DOHH2 (cell line): ENCODE data around the gene FCRL2.

Experiments
- EZH2phosphoT487 ChIP-seq: fragments of 200-600 bp; sonication (generic); IDR thresholded peaks from 2 replicates; pipeline ENCODE4 v1.6.1; 2017; ENCODE audit warnings: borderline replicate concordance, mild to moderate bottlenecking, antibody characterized with exemption, low read length, moderate library complexity, mixed read lengths
- TF ChIP-seq, protein P1 (sequence below): fragments of 200-600 bp; sonication (generic); IDR thresholded peaks from one replicate; pipeline ENCODE4 v1.5.1; 2014; ENCODE audit warnings: antibody characterized with exemption, mild to moderate bottlenecking, low read depth, low read length; ENCODE audit not compliant: poor library complexity, severe bottlenecking

DNA sequence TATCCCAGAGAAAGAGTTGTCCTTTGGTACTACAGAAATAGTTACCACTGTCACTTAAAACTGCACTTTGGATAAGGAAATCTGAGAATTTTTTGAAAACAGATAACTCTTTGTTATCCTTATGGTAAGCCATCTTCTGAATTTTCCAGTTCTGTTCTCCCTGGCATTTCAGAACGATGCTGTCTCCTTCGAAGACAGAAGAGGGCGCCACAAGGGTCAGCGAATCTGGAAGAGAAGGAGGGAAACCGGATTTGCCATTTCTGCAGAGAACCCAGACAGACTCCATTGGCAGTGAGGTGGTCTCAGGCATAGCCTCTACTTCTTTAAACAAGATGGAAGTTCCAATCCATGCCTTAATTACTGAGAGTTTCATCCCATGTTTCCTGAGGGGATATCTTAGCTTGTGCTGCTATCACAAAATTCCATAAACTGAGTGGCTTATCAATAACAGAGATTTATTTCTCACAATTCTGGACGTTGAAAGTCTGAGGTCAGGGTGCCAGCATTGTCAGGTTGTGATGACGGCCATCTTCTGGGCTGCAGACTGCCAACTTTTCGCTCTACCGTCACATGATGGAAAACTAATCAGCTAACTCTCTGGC lies 6.4 kb downstream of the FCRL2 start:
- TF ChIP-seq, protein P1, sequence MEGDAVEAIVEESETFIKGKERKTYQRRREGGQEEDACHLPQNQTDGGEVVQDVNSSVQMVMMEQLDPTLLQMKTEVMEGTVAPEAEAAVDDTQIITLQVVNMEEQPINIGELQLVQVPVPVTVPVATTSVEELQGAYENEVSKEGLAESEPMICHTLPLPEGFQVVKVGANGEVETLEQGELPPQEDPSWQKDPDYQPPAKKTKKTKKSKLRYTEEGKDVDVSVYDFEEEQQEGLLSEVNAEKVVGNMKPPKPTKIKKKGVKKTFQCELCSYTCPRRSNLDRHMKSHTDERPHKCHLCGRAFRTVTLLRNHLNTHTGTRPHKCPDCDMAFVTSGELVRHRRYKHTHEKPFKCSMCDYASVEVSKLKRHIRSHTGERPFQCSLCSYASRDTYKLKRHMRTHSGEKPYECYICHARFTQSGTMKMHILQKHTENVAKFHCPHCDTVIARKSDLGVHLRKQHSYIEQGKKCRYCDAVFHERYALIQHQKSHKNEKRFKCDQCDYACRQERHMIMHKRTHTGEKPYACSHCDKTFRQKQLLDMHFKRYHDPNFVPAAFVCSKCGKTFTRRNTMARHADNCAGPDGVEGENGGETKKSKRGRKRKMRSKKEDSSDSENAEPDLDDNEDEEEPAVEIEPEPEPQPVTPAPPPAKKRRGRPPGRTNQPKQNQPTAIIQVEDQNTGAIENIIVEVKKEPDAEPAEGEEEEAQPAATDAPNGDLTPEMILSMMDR, result peak; percentile 82
- no peak for TF ChIP-seq EZH2phosphoT487
